Heart right ventricle (tissue), 16 donors: Measurements from ENCODE around the gene ELFN1. TPM values are rescaled to one million over a fixed set of nuclear protein-coding genes. Genes with fewer than 3 reads are reported as not detected.

Experiments used
- ATAC-seq, 8 donors: fragments of 200-7000 bp; cut with Tn5 transposase; one replicate each; pipeline ENCODE4 v1.9.1; 2020; ENCODE audit warnings: mild to moderate bottlenecking in 8 of 8, moderate library complexity in 8 of 8, moderate number of reproducible peaks in 1 of 8
- DNase-seq, 2 donors: peaks; one replicate each; pipeline ENCODE4 v3.0.0-alpha.2; 2020
- H3K27ac ChIP-seq, 10 donors: fragments of 200-600 bp; sonication (generic) in 2 of 10; one replicate each; pipeline versions ENCODE4 v1.5.0 to v1.8.0; 2020 to 2022; ENCODE audit warnings: mild to moderate bottlenecking in 3 of 10
- H3K27me3 ChIP-seq, 7 donors: fragments of 200-600 bp; one replicate each; pipeline ENCODE4 v1.8.0; 2021 to 2022; ENCODE audit warnings: mild to moderate bottlenecking in 2 of 7
- H3K36me3 ChIP-seq, 9 donors: fragments of 200-600 bp; sonication (generic) in 1 of 9; one replicate each; pipeline versions ENCODE4 v1.5.0 to v1.8.0; 2020 to 2022; ENCODE audit warnings: mild to moderate bottlenecking in 2 of 9
- H3K4me1 ChIP-seq, 9 donors: fragments of 200-600 bp; sonication (generic) in 1 of 9; one replicate each; pipeline versions ENCODE4 v1.5.0 to v1.8.0; 2020 to 2022; ENCODE audit warnings: mild to moderate bottlenecking in 4 of 9
- H3K4me3 ChIP-seq, 10 donors: fragments of 200-600 bp; sonication (generic) in 2 of 10; one replicate each; pipeline versions ENCODE4 v1.5.0 to v1.8.0; 2020 to 2022; ENCODE audit warnings: mild to moderate bottlenecking in 7 of 10, moderate library complexity in 2 of 10
- H3K9me3 ChIP-seq, 11 donors: fragments of 200-600 bp in 10 of 11; sonication (generic) in 2 of 11; one replicate each; pipeline versions ENCODE4 v1.5.0 to v1.8.0; 2013 to 2022; ENCODE audit warnings: mild to moderate bottlenecking in 2 of 11, control low read depth in 1 of 11, moderate library complexity in 1 of 11
- CTCF ChIP-seq, 9 donors: fragments of 200-600 bp; sonication (generic) in 2 of 9; IDR thresholded peaks; one replicate each; pipeline versions ENCODE4 v1.5.0 to v1.8.0; 2021 to 2022; ENCODE audit warnings: antibody characterized with exemption in 9 of 9, mild to moderate bottlenecking in 5 of 9, moderate library complexity in 1 of 9
- WGBS, 2 donors: extraction: QIAGEN DNeasy Blood & Tissue Kit; methylation state at CpG; one replicate each; pipeline ENCODE4 v1.1.7; 2013; ENCODE audit warnings: inconsistent platforms in 1 of 2; 5-methylcytosine and 5-hydroxymethylcytosine counted together
- intact Hi-C, 10 donors: fragments of 100-400 bp; cut with DNase I; formaldehyde crosslinking; loops; one replicate each; pipeline versions ENCODE4 v1.11.1 to v1.14.2; 2022
- polyA plus RNA-seq, 2 donors: library from polyadenylated mRNA; stranded (reverse); fragments of 200-250 nt; gene quantifications; one replicate each; pipeline ENCODE4 v1.2.3, GENCODE V29; 2013
- total RNA-seq, 10 donors: library from RNA; stranded (reverse); fragmentation: NEBNext Ultra II Directional in 3 of 10; extraction: Animal tissue kit (Norgen Biotek cat#: 25700) in 3 of 10; gene quantifications; one replicate each; pipeline versions ENCODE4 v1.2.1 to v1.2.4, GENCODE V29; 2021 to 2023
- donor health status: Arrhythmogenic right ventricular cardiomyopathy.
- donor health status: ischemic (EF 13 %, LVEDD 7.1; RV severe dilation, severe dysfunction).
- donor health status: healthy with polysubstance abuse.
- donor health status: DM: no; HTN: yes; CAD: no.
- donor health status: DM: no; HTN: no; CAD: no.
- donor health status: ischemic (EF 25% LVEDD 6.9; RV normal size, moderate dysfunction).
- donor health status: ischemic (EF 25% LVEDD 5.7; RV mildly dilated, moderate dysfunction).
- donor health status: healthy.
- donor health status: DM: yes; HTN: yes; CAD: no.
- donor health status: Ischemic cardiomyopathy.
- donor health status: ischemic (EF 35%, LVEDD 5.7; RV mildly dilated, moderate dysfunction).
- donor health status: nonischemic (EF 11% LVEDD 7.7; RV severe dilation, severe dysfunction).
- donor health status: DM: yes; HTN: yes; CAD: no.
- donor health status: PGD.
- donor health status: ischemic (EF 29% LVEDD 5.4; RV normal size, mild dysfunction).
- donor health status: nonischemic (EF 23%, LVEDD 6.1; RV moderate dilation, normal function).

Gene ELFN1
- total and polyA plus RNA-seq, 12 donors: 3.0 to 9.5 (median 6.0) TPM

- TF ChIP-seq CTCF (IDR thresholded peaks at IDR 0.05): no peak
- ATAC-seq: no peak
- Histone ChIP-seq H3K9me3 (peaks cover 0 to 6% (median 0%) of the 10 kb centered on the region in 11 donors), H3K4me3 (no peak overlapping the region), H3K27ac (no peak overlapping the region), H3K36me3 (no peaks in the 10 kb centered on the region), H3K27me3 (peaks cover 0 to 2% (median 0%) of the 10 kb centered on the region in 7 donors), H3K4me1 (no peaks in the 10 kb centered on the region)
- WGBS, 2 donors: 92 to 93% methylated on average over 6 of the region's 6 CpGs
- DNase-seq: no peak
- intact Hi-C loops: no loop called here
These were observed 100.3 kb downstream of the ELFN1 start for GRCh38 chr7:1770331-1770730.

- 60 to 70% methylated on average over 4 of the region's 4 CpGs for WGBS, 2 donors
- Histone ChIP-seq H3K4me1 (no peaks in the 10 kb centered on the region), H3K27me3 (no peaks in the 10 kb centered on the region), H3K4me3 (no peak overlapping the region), H3K36me3 (no peaks in the 10 kb centered on the region), H3K27ac (no peak overlapping the region), H3K9me3 (peaks cover 0 to 22% (median 5%) of the 10 kb centered on the region in 11 donors)
- no peak for DNase-seq
- intact Hi-C loops: no loop called here
- no peak for ATAC-seq
- no peak for TF ChIP-seq CTCF (IDR thresholded peaks at IDR 0.05)
These were observed 105.3 kb downstream of the ELFN1 start for GRCh38 chr7:1775389-1775788.

- intact Hi-C loops: no loop called here
- DNase-seq (no peak), ATAC-seq (no peak)
- 77 to 81% methylated on average over 6 of the region's 6 CpGs for WGBS, 2 donors
- Histone ChIP-seq H3K4me1 (no peaks in the 10 kb centered on the region), H3K4me3 (no peak overlapping the region), H3K36me3 (no peaks in the 10 kb centered on the region), H3K9me3 (peaks cover 0 to 22% (median 5%) of the 10 kb centered on the region in 11 donors), H3K27ac (no peak overlapping the region), H3K27me3 (no peaks in the 10 kb centered on the region)
- no peak for TF ChIP-seq CTCF (IDR thresholded peaks at IDR 0.05)
These were observed 107.0 kb downstream of the ELFN1 start for GRCh38 chr7:1777122-1777521.

GRCh38 chr7:1779445-1779844 is 109.4 kb downstream of the ELFN1 start:
- WGBS, 2 donors: 88 to 93% methylated on average over 14 of the region's 14 CpGs
- Histone ChIP-seq H3K27ac (no peak overlapping the region), H3K4me1 (no peaks in the 10 kb centered on the region), H3K4me3 (no peak overlapping the region), H3K27me3 (no peaks in the 10 kb centered on the region), H3K36me3 (no peaks in the 10 kb centered on the region), H3K9me3 (peaks cover 0 to 22% (median 5%) of the 10 kb centered on the region in 11 donors)
- DNase-seq: no peak
- intact Hi-C loops: no loop called here
- ATAC-seq: no peak
- TF ChIP-seq CTCF (IDR thresholded peaks at IDR 0.05): no peak
